HG03558 (cell line): Measurements from ENCODE around the gene PRR5.

Experiments used
- ATAC-seq: cut with Tn5 transposase; IDR thresholded peaks from one replicate; pipeline ENCODE4 v1.9.1; 2021; ENCODE audit warnings: moderate number of reproducible peaks; ENCODE audit not compliant: unreplicated experiment; ENCODE audit errors: extremely low read depth

PRR5 gene

DNA sequence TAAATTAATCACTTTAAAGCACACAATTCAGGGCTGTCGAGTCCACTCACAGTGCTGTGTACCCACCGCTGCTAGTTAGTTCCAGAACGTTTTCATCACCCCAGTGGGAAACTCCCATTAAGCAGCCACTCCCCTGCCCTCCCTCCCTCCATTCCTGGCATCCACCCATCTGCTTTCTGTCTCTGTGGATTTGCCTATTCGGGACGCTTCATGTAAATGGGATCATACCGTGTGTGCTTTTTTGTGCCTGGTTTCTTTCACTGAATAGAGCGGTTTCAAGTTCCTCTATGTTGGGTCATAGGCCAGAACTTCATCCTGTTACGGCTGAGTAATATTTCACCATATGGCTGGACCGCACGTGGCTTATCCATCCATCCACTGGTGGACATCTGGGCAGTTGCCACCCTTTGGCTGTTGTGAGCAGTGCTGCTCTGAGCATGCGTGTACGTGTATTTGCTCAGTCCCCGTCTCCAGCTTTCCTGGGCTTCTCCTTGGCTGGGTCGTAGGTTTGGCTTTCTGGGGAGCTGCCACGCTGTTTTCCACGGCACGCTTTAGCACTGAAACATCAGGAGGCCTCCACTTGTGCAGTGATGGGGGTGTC lies 80.5 kb downstream of the PRR5 start:
- no peak for ATAC-seq

DNA sequence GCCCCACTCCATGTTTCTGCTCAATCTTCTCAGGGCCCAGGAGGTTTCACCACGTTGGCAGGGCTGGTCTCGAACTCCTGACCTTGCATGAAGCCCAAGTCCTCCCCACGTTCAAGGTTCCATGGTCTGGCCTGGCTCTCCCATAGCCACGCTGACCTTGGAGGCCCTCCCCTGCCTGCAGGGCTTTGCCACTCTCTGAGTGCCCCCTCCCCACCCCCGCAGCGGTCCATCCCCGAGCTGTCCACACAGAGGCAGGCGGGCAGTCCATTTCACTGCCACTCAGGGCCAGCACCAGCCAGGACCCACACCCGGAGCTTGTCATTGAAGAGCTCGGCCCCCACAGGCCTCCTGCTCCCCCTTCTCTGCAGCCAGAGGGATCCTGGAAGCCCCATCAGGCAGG lies 81.1 kb downstream of the PRR5 start:
- ATAC-seq: no peak

DNA sequence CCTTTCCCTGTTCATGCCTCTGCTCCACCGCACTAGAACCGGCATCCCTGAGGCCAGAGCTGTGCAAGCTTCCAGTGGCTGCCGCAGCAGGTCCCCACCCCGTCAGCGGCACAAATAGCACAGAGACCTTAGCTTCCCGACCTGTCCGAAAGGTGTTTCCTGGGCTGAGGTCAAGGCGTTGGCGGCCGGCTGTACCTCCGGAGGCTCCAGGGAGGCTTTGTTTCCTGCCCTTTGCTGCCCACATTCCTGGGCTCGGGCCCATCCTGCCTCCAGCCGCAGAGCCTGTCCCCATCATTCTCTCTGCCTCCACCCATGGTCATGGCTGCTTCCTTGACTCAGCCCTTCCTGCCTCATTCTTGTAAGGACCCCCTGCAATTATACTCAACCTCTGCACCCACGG lies 81.6 kb downstream of the PRR5 start:
- no peak for ATAC-seq

DNA sequence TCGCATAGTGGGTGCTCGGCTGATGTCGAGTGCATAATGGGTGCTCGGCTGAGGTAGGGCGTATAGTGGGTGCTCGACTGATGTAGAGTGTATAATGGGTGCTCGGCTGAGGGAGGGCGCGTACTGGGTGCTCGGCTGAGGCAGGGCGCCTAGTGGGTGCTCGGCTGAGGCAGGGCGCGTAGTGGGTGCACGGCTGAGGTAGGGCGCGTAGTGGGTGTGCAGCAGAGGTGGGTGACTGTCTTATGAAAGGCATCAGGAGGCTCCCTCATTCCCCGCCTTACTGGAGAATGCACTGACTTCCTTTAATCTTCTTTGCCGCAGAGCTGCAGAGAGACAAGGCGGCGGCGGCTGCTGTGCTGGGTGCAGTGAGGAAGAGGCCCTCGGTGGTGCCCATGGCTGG lies 84.1 kb downstream of the PRR5 start:
- no peak for ATAC-seq

DNA sequence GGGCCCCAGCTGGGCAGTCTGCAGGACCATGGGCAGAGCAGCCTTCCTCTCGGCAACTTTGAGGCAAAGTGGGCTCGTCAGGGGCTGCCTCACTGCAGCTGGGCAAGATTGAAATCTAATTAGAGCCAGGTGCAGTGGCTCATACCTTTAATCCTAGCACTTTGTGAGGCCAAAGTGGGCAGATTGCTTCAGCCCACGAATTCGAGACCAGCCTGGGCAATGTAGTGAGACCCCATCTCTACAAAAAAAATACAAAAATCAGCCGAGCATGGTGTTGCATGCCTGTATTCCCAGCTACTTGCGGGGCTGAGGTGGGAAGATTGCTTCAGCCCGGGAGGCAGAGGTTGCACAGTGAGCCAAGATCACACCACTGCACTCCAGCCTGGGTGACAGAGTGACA lies 84.6 kb downstream of the PRR5 start:
- no peak for ATAC-seq
